GM19043 (cell line): ENCODE results near the gene EXOC6B.

Experiments
- ATAC-seq: cut with Tn5 transposase; IDR thresholded peaks from one replicate; pipeline ENCODE4 v1.9.1; 2021; ENCODE audit warnings: low read depth; ENCODE audit not compliant: unreplicated experiment

EXOC6B gene

DNA sequence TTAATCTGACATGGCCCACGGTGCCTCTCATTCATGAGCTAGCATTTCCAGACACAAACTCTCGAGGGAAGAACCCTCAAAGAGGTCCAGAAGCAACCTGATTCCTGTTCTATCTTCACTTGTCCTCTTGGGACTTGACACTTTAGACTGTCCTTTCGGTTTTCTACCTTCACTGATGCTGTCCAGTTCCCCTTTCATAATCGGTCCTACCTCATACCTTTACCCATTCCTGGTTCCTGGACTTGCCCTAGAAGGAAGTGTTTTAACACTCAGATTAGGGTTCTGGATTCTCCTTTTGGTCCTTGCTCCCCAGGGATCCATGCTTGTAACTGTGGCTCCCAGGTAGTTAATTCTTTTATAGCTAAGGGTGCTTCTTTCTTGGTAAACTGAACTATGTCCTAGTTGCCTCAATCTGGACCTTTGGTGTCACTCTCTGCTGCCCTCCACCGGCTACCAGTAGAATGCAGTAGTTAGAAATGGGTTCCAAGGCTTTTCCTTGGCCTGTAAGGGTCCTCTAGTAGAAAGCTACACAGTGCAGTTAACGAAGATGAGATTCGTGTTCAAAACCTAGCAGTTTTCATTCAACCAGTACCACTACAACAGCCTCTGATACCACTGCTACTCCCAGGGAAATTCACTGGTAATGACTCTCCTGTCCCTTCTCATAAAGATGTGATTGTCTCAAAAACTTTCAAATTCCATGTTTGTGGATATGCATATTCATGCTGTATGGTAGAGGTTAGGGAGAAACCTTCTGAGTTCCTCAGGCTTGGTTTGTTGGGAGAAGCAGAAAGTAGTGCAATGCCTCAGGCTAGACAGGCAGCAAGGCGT, 500.0 kb downstream of the EXOC6B start:
- ATAC-seq, result no peak

DNA sequence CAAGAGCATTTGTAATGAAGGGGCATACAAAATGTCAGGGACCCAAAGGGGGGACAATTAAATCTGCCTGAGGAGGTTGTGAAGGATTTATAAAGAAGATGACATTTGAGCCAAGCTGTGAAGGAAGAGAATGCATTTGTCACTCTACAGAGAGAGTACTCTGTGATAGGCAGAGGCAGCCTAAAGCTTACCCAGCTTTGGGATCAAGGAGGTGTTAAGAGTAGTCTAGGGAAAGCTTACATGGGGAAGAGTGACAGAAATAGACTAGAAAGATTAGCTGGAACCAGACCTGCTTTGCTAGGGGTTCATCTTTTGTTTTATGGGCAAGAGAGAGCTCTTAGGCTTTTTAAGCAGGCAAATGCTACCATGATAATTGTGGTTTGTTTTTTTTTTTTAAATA, 509.1 kb downstream of the EXOC6B start:
- ATAC-seq, result no peak

DNA sequence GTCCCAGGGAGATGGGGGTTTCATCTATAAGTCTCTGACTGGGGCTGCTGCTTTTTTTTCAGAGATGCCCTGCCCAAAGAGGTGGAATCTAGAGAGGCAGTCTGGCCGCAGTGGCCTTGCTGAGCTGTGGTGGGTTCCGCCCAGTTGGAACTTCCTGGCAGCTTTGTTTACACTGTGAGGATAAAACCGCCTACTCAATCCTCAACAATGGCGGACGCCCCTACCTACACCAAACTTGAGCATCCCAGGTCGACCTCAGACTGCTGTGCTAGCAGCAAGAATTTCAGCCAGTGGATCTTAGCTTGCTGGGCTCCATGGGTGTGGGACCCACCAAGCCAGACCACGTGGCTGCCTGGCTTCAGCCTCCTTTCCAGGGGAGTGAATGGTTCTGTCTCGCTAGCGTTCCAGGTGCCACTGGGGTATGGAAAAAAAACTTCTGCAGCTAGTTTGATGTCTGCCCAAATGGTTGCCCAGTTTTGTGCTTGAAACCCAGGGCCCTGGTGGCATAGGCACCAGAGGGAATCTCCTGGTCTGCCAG, 525.6 kb downstream of the EXOC6B start:
- no peak for ATAC-seq

DNA sequence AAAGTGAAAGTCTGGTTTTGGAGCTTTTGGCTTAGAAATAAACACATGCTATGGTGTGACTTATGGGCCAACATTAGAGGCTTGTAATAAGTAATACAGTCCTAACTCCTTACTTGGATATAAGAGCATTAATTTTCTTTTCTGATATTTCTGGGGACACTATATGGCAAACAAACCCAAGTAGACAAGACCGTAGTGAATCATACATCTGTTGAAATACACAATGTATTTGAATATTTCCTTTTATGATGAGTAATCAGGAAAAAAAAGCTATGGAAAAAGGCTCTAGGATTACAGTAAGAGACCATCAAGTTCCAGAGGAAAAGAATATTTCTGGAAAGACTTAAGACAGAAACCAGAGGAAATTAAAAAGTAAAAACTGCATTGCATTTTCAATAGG, 532.2 kb downstream of the EXOC6B start:
- ATAC-seq, result no peak

DNA sequence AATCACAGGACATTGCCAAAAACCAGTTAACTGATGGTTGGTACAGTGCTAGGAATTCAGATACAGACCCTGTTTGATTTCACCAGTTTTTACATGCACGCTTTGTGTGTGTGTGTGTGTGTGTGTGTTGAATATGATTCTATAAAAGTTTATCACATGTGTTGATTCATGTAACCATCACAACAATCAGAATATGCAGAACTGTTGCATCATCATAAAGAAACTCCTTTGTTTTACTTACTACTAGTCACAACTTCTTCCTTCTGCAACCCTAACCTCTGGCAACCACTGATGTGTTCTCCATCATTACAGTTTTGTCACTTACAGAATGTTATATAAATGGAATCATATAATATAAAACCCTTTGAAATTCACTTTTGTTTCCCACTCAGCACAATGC, 533.4 kb downstream of the EXOC6B start:
- ATAC-seq, result no peak

GRCh38 chr2:72291059-72291458, 534.8 kb downstream of the EXOC6B start:
- ATAC-seq, result no peak

GRCh38 chr2:72289736-72290135, 536.1 kb downstream of the EXOC6B start:
- no peak for ATAC-seq

DNA sequence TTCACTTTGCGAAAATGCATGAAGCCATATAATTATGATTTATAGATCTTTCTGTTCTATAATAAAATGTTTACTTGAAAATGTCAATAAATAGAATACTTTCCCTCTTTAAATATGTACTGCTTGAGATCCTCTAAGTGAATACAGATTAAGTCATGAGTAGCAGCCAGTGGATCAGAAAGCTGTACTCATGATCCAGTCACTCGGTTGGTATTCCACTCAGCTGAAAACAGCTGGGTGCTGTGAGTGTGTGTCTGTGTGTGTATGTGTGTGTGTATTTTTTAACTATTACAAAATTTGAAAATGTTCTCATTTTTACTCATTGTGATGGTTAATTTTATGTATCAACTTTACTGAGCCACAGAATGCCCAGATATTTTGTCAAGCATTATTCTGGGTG, 536.5 kb downstream of the EXOC6B start:
- ATAC-seq, result no peak

GRCh38 chr2:72278046-72278445, 547.8 kb downstream of the EXOC6B start:
- ATAC-seq, result no peak

DNA sequence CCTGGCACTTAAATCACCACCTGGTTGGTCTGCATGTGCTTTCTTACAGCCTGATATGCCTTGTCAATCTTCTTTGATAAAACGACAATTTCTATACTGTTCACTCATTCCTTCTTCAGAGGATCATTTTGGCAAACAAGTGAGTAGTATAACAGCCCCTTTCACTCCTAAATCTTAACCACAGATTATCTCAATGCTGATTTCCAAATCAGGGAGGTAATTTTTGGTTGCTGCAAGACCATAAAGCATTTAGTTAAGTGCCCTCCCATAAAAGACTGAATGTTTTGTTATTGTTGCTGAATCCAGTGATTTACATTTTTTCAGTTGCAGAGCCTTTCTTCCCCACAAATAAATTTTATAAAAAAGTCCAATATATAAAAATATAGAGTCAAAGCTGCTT, 549.0 kb downstream of the EXOC6B start:
- ATAC-seq, result no peak

DNA sequence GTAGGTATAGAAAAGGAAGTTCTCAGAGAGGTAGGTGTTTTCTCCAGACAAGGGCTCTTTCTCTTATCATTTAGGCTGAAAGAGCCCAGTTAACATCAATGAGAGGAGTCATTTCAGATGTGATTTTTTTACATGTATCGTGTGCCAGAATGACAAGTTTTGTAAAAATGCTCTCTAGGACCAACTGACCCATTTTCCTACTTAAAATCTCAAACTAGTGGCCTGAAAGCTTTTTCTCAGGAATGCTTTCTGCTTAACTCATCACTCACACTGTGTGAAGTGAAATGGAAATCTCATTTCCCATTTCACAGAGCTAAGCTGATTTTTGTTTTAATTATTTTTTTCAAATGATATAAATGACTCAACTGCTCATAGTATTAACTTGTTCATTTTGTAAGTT, 549.5 kb downstream of the EXOC6B start:
- no peak for ATAC-seq

- ATAC-seq, result no peak
Measured at GRCh38 chr2:72275084-72275483, 550.7 kb downstream of the EXOC6B start.

DNA sequence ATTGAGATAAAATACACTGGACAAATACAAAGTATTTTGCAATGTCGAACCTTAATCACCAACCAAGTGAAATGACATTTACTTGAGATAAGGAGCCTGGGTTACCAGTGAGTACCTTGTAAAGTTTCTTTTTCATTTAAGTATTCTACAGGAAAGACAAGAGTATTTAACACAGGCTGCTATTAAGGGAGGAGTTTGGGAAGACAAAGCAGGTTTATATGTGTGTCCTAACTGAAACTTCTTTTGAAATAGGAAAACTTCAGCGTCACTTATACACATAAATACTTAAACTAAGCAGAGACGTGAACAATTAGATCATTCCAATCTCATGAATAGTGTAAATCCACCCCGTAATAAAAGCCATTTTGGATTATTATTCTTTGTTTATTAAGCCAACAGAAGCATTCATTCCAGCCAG, 551.4 kb downstream of the EXOC6B start:
- ATAC-seq, result no peak

GRCh38 chr2:72273384-72273783, 552.4 kb downstream of the EXOC6B start:
- ATAC-seq, result no peak

DNA sequence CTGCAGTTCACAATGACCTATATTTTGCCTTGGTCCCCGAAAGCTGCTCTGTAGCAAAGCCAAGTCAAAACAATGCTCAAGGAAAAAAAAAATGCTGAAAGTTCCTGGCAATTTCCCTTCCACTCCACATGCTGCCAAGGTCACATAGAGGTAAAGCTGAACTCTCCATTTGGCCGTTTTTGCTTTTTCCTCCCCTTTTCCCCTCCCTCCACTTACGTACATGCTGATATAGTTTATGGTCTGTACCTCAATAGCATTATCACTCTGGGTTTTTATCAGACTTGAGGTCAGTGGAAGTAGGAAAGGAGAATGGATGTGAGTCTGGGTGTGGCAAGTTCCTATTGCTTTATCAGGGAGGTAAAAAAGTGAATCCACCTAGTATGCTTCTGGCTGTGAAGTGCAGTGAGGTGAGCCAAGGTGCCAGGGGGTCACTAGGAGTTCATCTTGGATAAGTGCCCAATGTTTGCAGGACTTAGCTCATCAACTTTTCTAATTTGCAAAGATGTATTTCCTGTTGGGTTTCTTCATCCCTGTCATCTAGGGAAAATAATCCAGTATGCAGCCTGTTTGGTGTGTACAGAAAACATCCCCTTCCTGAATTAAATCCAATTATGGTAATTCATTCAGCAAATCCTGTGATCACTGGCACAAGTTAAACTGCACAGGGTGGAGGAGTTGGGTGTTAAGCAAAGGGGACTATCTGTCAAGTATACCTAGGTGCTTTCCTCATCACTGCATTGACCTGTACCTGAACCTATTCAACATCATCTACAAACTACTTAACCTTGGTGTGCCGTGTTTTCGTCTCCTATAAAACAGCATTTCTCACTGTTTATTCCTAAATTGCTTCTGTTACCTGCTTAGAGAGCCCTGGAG, 553.8 kb downstream of the EXOC6B start:
- ATAC-seq, result no peak

- no peak for ATAC-seq
Measured at GRCh38 chr2:72271276-72271614, 554.6 kb downstream of the EXOC6B start.

- no peak for ATAC-seq
Measured at GRCh38 chr2:72270556-72271275, 555.1 kb downstream of the EXOC6B start.

DNA sequence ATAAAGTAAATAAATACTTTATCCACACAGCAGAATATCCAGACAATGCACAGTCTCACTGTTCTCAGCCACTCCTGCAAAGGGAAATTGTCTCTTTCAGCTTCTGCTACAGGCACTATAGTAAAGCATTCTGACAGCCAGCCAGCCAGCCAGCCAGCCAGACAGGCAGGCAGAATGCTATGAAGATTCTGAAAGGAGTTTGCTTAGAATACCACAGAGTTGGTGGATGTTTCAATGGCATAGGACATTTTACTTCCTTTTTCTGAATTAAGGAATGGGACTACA, 562.1 kb downstream of the EXOC6B start:
- ATAC-seq, result no peak

DNA sequence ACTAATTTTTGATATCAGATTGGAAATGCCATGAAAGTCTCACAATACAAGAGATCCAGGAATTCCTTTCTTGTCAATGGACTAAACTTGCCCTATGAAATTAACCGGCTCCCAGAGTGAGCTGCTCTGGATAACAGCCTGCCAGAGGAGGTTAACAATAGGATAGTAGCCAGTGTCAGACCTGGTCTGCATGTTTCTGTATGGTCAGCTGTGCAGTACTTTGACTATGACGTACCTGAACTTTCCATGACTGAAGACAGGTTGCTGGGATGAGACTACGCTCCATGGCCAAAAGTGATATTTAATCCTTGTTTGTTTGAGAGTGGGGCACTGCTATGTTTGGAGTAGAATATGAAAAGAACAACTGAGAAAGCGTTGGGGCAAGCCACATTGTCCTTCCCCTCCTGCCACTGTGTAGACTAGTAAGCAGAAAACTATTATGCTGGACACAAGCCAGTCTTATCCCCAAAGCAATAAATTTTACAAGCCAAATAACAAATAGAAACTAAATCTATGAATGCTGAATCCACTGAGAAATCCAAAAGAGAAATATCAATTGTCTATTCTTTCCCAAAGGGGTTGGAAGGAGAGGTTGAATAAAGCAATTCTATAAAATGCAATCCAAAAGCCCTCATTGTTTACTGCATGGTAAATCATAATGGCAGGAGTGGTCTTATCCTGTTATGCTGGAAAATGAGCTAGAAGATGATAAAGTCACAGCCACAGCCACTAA, 562.6 kb downstream of the EXOC6B start:
- ATAC-seq, result no peak

GRCh38 chr2:72261076-72261475, 564.8 kb downstream of the EXOC6B start:
- no peak for ATAC-seq

- no peak for ATAC-seq
Measured at GRCh38 chr2:72255540-72255939, 570.3 kb downstream of the EXOC6B start.
